ENCODE data around the gene TATDN3.
A peak's percentile ranks its signal among the peaks of the same experiment; 100 is the strongest.

The TATDN3 gene

GRCh38 chr1:212792396-212792908, 758 bp downstream of the TATDN3 start:
- DNase-seq (ENCODE audit: low read depth): no peak
- TF ChIP-seq POLR2A (IDR thresholded peaks at IDR 0.05; ENCODE audit: extremely low read depth, insufficient read length): no peak
- no peak for TF ChIP-seq CTCF (IDR thresholded peaks at IDR 0.05; ENCODE audit: low read depth, low read length)
- TF ChIP-seq MAX (IDR thresholded peaks at IDR 0.05; ENCODE audit: low read depth, low read length): no peak
- no peak for TF ChIP-seq MYC (IDR thresholded peaks at IDR 0.05; ENCODE audit: low read depth, low read length)
- H3K4me3 ChIP-seq (ENCODE audit: low read depth, low read length): peak overlapping the region; percentile 98

- TF ChIP-seq CTCF (IDR thresholded peaks at IDR 0.05; ENCODE audit: low read depth, low read length): no peak
- TF ChIP-seq MAX (IDR thresholded peaks at IDR 0.05; ENCODE audit: low read depth, low read length): no peak
- no peak for TF ChIP-seq MYC (IDR thresholded peaks at IDR 0.05; ENCODE audit: low read depth, low read length)
- no peak for TF ChIP-seq POLR2A (IDR thresholded peaks at IDR 0.05; ENCODE audit: extremely low read depth, insufficient read length)
- H3K4me3 ChIP-seq (ENCODE audit: low read depth, low read length): peak overlapping the region; percentile 8
- DNase-seq (ENCODE audit: low read depth): peak; percentile 88
Observed at GRCh38 chr1:212794561-212795014, 2.9 kb downstream of the TATDN3 start.

GRCh38 chr1:212797681-212798080, 6.0 kb downstream of the TATDN3 start:
- TF ChIP-seq POLR2A (IDR thresholded peaks at IDR 0.05; ENCODE audit: extremely low read depth, insufficient read length) (no peak), MYC (IDR thresholded peaks at IDR 0.05; ENCODE audit: low read depth, low read length) (no peak), MAX (IDR thresholded peaks at IDR 0.05; ENCODE audit: low read depth, low read length) (no peak), CTCF (IDR thresholded peaks at IDR 0.05; ENCODE audit: low read depth, low read length) (no peak)
- no peak for DNase-seq (ENCODE audit: low read depth)
- no peak overlapping the region for H3K4me3 ChIP-seq (ENCODE audit: low read depth, low read length)

GRCh38 chr1:212805767-212806166, 14.1 kb downstream of the TATDN3 start:
- TF ChIP-seq MYC (IDR thresholded peaks at IDR 0.05; ENCODE audit: low read depth, low read length) (no peak), MAX (IDR thresholded peaks at IDR 0.05; ENCODE audit: low read depth, low read length) (no peak), POLR2A (IDR thresholded peaks at IDR 0.05; ENCODE audit: extremely low read depth, insufficient read length) (no peak), CTCF (IDR thresholded peaks at IDR 0.05; ENCODE audit: low read depth, low read length) (no peak)
- H3K4me3 ChIP-seq (ENCODE audit: low read depth, low read length): no peak overlapping the region
- DNase-seq (ENCODE audit: low read depth): no peak

GRCh38 chr1:212814537-212815334, 23.0 kb downstream of the TATDN3 start:
- DNase-seq (ENCODE audit: low read depth): peak; percentile 37
- TF ChIP-seq MYC (IDR thresholded peaks at IDR 0.05; ENCODE audit: low read depth, low read length): no peak
- TF ChIP-seq CTCF (IDR thresholded peaks at IDR 0.05; ENCODE audit: low read depth, low read length): peak; percentile 16
- H3K4me3 ChIP-seq (ENCODE audit: low read depth, low read length): no peak overlapping the region

All from NB4 (cell line).